Activated T-helper 1 cell treated with Interleukin-2 at 50 U/mL for 16 hours (primary cell): ENCODE results near the gene DOCK4.

Experiments used
- DNase-seq: peaks from one replicate; pipeline ENCODE4 v3.0.0-alpha.2; 2020; ENCODE audit warnings: low read depth

The DOCK4 gene

GRCh38 chr7:112159351-112159750 is 46.8 kb downstream of the DOCK4 start:
- DNase-seq, result no peak

GRCh38 chr7:112157072-112157471 is 49.1 kb downstream of the DOCK4 start:
- DNase-seq, result no peak

GRCh38 chr7:112156412-112156811 is 49.8 kb downstream of the DOCK4 start:
- DNase-seq, result no peak

GRCh38 chr7:112154690-112155089 is 51.5 kb downstream of the DOCK4 start:
- DNase-seq, result no peak

GRCh38 chr7:112152186-112152585 is 54.0 kb downstream of the DOCK4 start:
- DNase-seq, result no peak

- DNase-seq, result no peak
Measured at GRCh38 chr7:112150823-112151641, 55.2 kb downstream of the DOCK4 start.

DNA sequence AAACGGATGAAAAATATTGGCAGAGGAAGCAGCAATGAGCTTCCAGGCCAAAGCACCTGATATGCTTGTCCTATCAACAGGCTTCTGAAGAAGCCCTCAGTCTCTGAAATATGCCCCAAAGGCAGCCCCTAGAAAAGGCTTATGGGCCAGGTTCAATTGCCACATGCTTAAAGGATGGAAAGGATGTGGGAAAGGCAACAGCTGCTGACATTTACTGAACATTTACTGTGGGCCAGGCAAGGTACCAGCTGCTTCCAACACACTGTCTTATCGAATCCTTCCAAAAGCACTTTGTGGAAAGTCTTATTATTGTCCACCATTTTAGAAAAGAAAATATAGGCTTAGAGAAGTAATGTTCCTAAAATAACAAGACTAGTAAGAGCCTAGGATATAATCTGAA is 56.5 kb downstream of the DOCK4 start:
- no peak for DNase-seq

DNA sequence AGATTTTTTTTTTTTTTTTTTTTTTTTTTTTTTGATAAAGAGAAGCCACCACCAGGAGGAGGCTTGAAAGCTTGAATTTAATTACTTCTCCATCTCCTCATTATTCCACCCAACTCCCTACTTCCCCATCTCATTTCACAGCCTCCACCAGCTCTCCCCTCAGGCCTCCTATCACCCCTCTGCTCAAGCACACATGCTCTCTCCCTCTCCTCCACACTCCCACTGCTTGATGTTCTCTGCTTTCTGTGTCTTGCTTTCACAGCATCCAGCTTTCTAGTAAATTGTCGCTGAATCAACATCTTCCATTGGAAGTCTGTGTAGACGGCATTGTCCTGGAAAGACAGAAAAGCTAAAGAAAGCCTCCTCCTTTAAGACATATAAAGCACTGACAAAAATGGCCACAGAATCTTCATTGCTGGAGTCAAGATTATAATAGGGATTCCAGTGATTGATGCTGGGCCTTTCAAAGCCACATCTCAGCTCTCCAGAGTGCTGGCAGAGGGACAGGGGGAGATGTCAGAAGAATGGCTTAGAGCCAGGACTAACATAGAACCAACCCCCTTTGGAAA is 58.3 kb downstream of the DOCK4 start:
- DNase-seq, result no peak

GRCh38 chr7:112145206-112145605 is 61.0 kb downstream of the DOCK4 start:
- DNase-seq, result no peak

DNA sequence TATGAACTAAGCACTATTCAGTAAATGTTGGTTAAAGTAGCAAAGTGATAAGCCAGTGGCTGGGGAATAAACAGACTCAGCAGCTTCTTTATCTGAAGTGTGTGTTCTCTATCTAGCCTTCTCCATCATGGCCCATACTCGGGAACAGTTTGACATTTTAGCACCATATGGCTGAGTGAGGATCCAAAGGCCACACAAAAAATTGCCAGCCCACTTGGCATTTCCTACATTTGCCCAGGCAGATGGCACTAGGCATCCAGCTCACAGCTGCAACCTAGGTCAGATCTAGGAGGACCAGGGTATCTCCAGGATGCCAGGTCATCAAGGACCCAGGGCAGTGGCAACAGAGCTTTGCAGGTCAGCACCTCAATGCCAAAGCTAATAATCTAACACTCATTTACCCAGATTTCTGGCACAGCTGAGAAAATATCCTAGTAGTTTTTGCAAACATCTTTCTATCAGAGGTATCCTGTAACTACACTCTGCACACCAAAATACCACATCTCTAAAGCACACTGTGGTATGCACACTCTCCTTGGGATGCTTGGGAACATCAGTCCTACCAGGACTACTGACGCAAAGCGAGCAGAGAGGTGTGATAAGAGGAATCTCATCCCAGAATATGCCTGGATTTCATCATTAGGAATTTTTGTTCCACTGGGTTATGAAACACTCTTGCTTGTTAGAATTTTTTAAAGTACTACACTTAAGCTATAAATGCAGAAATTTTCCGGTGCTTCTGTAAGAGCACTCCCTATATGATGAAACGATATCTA is 61.7 kb downstream of the DOCK4 start:
- DNase-seq, result no peak

DNA sequence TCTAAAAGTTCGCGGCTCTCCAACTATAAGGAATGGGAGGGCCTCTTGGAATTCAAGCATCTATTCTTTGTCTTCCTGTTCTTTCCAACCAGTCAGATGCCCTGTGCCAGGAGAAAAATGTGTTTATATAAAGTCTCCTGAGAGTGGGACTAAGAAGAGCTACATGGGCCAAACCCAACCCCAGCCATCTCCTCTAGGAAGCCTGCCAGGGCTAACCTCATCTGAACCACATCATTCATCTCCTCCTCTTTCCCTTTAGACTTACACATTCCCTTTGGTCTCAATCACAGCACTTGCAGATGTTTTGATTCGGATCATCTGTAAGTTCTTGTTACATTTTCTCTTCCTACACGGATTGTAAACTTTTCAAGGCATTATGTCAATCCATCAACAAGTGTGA is 62.6 kb downstream of the DOCK4 start:
- no peak for DNase-seq

DNA sequence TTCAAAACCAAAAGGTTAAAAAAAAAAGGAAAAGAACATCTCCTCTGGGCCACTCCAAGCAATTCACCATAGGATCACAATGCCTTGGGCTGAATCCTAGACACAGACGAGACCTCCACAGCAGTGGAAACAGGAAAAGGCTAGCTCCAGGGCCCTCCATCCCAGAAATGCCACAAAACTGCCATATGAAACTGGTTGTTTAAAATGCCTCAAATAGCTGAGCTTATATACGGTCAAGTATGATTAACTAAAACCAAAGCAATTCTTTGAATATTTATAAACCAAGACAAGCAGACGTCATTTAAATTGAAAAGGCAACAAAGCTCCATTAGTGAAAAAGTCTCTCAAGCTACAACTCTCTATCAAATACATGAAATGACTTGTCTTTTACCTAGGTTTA is 63.1 kb downstream of the DOCK4 start:
- no peak for DNase-seq

DNA sequence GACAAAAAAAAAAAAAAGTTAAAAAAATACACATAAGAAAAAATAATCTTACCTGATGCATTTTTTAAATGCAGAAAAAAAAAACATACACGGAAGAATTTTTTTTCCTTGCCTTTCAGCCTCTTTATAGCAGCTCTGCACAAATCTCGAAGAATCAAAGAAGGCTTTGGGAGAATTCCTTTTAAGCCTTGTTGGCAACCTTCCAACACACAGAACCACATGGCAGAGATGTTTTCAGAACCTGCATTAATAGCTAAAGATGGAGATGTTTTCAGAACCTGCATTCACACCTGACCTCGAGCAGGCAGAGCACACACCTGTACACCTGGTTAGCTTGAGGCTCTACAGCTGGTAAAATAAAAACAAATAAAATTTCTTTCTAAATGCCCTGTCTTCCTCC is 65.6 kb downstream of the DOCK4 start:
- no peak for DNase-seq

DNA sequence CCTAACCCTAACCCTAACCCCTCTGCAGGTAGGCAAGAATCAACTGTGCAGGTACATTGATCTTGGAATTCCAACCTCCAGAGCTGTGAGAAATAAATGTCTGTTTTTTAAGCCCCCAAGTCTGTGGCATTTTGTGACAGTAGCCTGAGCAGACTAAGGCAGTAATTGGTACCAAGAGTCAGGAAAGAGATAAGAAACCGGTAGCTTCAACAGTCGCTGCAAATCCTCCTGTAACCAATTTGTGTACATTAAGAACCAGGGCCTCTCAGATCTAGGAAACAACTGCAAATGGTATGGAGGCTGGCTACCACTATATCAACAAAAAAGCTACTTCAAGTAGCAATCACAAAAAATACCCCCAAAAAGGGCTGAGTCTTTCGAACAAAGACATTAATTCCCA is 67.3 kb downstream of the DOCK4 start:
- DNase-seq, result no peak

DNA sequence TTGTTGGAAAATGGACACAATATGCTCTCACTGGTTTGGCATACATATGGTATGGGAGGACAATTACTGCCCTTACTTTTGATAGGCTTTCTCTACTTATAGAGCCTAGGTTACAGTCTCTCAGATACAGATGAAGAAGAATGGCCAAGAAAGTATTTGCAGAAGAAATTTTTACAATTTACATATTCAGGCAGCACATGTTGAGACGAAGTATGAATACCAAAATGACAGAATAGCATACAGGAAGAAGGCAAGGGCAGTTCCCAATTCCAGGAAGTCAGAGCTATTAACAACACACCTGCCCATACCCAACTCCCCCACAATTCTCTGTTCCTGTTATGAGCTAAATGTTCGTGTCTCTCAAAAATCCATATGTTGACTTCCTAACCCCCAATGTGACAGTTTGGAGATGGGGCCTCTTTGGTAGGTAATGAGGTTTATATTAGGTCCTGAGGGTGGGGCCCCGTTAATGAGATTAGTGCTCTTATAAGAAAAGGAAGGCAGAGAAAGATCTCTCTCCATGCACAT is 67.8 kb downstream of the DOCK4 start:
- no peak for DNase-seq

DNA sequence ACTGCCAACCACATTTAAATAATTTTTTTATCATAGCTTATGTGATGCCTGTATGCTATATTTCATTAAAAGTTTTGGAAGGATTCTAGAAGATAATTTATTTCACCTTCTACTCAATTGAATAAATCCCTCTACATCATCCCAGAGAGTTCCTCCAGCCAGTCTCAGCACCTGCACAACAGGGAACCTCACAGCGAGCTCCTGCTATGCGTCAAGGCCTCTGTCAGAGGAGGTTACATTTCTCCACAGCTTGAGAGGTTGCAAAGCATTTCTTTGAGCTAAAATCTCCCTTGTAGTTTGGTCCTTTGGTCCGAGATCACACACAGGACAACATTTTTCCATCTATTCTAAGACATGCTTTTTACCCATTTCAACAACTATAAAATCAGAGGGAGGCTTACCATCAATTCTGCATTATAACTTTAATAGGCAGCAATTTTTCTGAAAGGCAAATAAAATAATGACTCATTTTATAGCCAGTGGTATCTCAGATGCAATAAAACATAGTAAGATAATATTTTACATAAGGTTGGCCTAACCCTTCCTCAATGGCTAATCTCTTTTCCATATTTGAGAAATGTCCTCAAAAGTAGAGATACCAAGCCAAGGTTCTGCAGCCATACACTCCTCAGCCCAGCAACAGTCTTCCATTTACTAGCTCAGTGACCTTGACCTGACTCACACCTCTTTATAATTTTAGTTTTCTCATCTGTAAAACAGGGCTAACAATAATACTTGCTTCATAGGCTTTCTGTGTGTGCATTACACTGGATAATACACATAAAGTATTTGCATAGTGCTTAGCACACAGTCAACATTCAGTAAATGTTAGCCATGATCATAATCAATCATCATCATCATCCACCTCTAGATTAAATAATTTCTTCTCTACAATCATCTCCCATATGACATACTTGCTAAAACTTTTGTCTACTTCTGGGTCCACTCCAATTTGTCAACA is 68.8 kb downstream of the DOCK4 start:
- no peak for DNase-seq

GRCh38 chr7:112136271-112137008 is 69.8 kb downstream of the DOCK4 start:
- DNase-seq, result no peak

GRCh38 chr7:112135815-112136214 is 70.4 kb downstream of the DOCK4 start:
- no peak for DNase-seq

DNA sequence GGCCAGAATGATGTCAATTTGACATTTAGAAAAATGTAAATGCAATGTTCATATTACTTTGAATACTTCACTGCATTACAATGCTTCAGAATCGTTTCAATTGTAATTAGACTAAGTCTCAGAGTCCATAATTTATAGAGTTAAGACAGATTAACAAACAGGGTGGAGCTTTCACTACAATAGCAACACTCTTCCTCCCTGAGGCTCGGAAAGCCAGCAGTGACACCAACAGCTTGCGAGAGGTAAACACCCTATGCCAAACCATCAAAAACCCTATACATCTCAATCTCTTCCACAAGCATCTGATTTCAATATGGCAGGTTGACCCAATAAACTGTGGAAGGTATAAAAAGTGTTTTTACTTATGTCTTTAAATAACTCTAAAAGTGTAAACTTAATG is 72.2 kb downstream of the DOCK4 start:
- DNase-seq, result no peak

DNA sequence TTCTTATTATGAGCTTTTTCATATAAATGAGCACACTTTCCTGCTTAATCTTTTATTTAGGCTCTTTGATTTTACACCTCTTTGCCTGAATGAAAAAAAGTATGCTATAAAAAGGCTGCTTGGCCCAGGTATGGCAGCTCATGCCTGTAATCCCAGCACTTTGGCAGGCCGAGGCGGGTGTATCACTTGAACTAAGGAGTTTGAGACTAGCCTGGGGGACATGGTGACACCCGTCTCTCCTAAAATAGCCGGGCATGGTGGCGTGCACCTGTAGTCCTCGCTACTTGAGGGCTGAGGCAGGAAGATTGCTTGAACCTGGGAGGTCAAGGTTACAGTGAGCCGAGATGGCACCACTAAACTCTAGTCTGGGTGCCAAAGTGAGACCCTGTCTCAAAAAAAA is 72.9 kb downstream of the DOCK4 start:
- DNase-seq, result no peak
